ENCODE measurements around the gene TINAG. TPM values are rescaled to one million over a fixed set of nuclear protein-coding genes. Genes with fewer than 3 reads are reported as not detected.

The TINAG gene
- total RNA-seq, 1 experiment from 2014 or later, result not detected

DNA sequence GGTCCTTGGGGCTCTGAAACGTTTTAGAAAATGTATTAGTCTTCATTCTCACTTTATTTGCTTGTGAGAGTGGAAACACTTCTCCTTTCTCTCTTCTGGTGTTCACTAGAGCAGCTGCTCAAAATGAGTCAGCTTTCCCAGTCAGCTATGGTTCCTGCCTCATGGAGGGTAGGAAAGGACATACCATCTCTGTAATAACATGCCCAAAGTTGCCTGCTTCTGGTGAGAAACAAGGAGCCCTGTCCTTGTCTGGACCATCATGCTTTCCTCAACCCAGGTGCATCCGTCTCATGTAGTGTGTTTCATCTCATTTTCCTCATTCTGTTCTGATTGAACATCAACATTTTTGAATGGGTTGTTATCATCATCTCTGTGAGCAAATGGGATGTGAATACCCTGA is 17.1 kb upstream of the TINAG start (continued):
- TF ChIP-seq, protein P1, sequence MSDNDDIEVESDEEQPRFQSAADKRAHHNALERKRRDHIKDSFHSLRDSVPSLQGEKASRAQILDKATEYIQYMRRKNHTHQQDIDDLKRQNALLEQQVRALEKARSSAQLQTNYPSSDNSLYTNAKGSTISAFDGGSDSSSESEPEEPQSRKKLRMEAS (IDR thresholded peaks at IDR 0.05), result no peak
- no peak for TF ChIP-seq ZNF274 (IDR thresholded peaks at IDR 0.05; ENCODE audit: low read depth, low read length)

DNA sequence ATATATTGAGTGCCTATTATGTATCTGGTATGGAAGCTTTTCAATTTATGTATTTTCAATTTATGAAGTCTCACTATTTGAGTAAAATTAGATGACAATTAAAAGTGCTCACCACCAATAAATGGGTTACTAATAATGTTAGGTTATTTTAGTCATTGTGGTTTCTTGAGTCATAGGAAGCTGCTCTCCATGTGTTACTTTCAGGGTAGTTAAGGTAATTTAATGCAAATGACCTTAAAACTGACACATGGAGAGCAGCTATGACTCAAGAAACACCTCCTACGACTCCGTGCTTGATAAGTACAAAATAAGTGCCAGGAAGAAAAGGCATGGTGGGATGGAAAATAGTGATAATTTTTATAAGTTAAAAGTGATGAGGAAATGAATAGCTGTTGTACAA is 16.5 kb upstream of the TINAG start:
- no peaks in the 10 kb centered on the region for H3K9me3 ChIP-seq (ENCODE audit: control insufficient read depth in 1 of 2, insufficient read depth in 1 of 2, low read depth in 1 of 2, low read length in 2 of 2)
- H3K4me2 ChIP-seq (ENCODE audit: low read length), result peak overlapping the region; percentile 4; the same call in 1 of the 2 replicates
- no peak overlapping the region for H2AFZ ChIP-seq (ENCODE audit: low read depth, low read length, poor library complexity, severe bottlenecking)
- BruUV-seq (replicated peaks), result no TSS peak
- peaks cover 0 to 11% of the 10 kb centered on the region in 2 experiments; a peak in 2 of 4 replicates for H3K4me1 ChIP-seq (ENCODE audit: control insufficient read depth in 1 of 2, insufficient read depth in 2 of 2, low read length in 2 of 2)
- ATAC-seq, result no peak
- H3K27ac ChIP-seq (ENCODE audit: low read depth, low read length), result no peak overlapping the region
- no peaks in the 10 kb centered on the region for H3K9me2 ChIP-seq (ENCODE audit: insufficient read depth)
- TF ChIP-seq, protein P1 (IDR thresholded peaks at IDR 0.05), result no peak
- TF ChIP-seq SRF (IDR thresholded peaks at IDR 0.05; ENCODE audit: low read depth) (no peak), ATF3 (IDR thresholded peaks at IDR 0.05) (no peak), EZH2phosphoT487 (IDR thresholded peaks at IDR 0.05; ENCODE audit: borderline replicate concordance) (no peak), RAD21 (IDR thresholded peaks at IDR 0.05; ENCODE audit: low read depth) (no peak)
- no peak overlapping the region for H3K4me3 ChIP-seq (replicated peaks in 1 of 2; ENCODE audit: low read depth in 1 of 2, low read length in 2 of 2)
- H4K20me1 ChIP-seq (ENCODE audit: insufficient read depth), result no peaks in the 10 kb centered on the region
- ChIA-PET RAD21 (ENCODE audit: low non-redundant PET in 1 of 2, low total read pairs in 2 of 2, uncharacterized antibody in 2 of 2, unreplicated experiment in 2 of 2) (no interaction called here), POLR2A (no interaction called here), CTCF (no interaction called here)
- intact Hi-C loops (cut with micrococcal nuclease), result no loop called here
- no peaks in the 10 kb centered on the region for H3K36me3 ChIP-seq (ENCODE audit: control insufficient read depth in 1 of 2, insufficient read depth in 2 of 2, low read length in 2 of 2)
- no peak overlapping the region for H3K9ac ChIP-seq (ENCODE audit: low read length)
- no peak for DNase-seq (ENCODE audit: low read depth, low spot score)
- H3K79me2 ChIP-seq (ENCODE audit: insufficient read depth, low read length), result no peaks in the 10 kb centered on the region
- H3K27me3 ChIP-seq (ENCODE audit: insufficient read depth, low read length), result no peaks in the 10 kb centered on the region

DNA sequence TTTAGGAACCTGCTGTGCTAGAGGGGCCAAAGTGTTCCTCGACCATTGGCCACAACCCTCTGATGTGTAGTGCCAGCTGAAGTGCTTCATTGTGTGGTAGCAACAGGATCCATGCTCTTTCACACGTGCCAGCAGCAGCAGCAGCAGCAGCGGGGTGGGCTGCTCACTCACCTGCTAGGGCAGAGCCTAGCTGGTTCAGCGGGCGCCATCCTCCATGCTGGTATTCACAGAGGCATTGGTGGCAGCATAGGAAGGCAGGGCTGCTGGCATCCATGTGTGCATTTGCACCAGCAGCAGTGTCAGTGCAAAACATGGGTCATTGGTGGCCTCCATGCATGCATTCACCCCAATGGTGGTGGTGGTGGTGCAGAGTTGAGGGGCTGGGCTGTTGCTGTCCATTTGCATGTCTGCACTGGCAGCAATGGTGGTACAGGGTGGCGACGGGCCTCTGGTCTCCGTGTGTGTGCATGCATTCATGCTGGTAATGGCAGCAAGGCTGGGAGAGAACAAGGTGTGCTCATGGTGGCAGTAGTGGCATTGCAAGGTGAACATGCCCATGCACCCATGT is 13.2 kb upstream of the TINAG start:
- no TSS peak for BruUV-seq (replicated peaks)
- Histone ChIP-seq H3K36me3 (ENCODE audit: control insufficient read depth in 1 of 2, insufficient read depth in 2 of 2, low read length in 2 of 2) (no peaks in the 10 kb centered on the region), H3K27ac (ENCODE audit: low read depth, low read length) (no peak overlapping the region), H3K4me3 (replicated peaks in 1 of 2; ENCODE audit: low read depth in 1 of 2, low read length in 2 of 2) (no peak overlapping the region), H3K9me2 (ENCODE audit: insufficient read depth) (no peaks in the 10 kb centered on the region), H2AFZ (ENCODE audit: low read depth, low read length, poor library complexity, severe bottlenecking) (no peak overlapping the region), H4K20me1 (ENCODE audit: insufficient read depth) (no peaks in the 10 kb centered on the region), H3K9me3 (ENCODE audit: control insufficient read depth in 1 of 2, insufficient read depth in 1 of 2, low read depth in 1 of 2, low read length in 2 of 2) (no peaks in the 10 kb centered on the region), H3K9ac (ENCODE audit: low read length) (no peak overlapping the region), H3K27me3 (ENCODE audit: insufficient read depth, low read length) (no peaks in the 10 kb centered on the region), H3K4me2 (ENCODE audit: low read length) (no peak overlapping the region), H3K79me2 (ENCODE audit: insufficient read depth, low read length) (no peaks in the 10 kb centered on the region), H3K4me1 (ENCODE audit: control insufficient read depth in 1 of 2, insufficient read depth in 2 of 2, low read length in 2 of 2) (peaks cover 0 to 11% of the 10 kb centered on the region in 2 experiments; a peak in 2 of 4 replicates)
- ChIA-PET POLR2A (no interaction called here), CTCF (no interaction called here), RAD21 (ENCODE audit: low non-redundant PET in 1 of 2, low total read pairs in 2 of 2, uncharacterized antibody in 2 of 2, unreplicated experiment in 2 of 2) (no interaction called here)
- no peak for ATAC-seq
- DNase-seq (ENCODE audit: low read depth, low spot score), result no peak
- intact Hi-C loops (cut with micrococcal nuclease), result no loop called here
- TF ChIP-seq ZFX (IDR thresholded peaks at IDR 0.05) (no peak), ELF1 (IDR thresholded peaks at IDR 0.05; ENCODE audit: borderline replicate concordance, low read depth) (no peak), TCF7L2 (IDR thresholded peaks at IDR 0.05; ENCODE audit: borderline replicate concordance, extremely low read depth, insufficient read depth, insufficient read length) (no peak), SIN3A (IDR thresholded peaks at IDR 0.05; ENCODE audit: low read depth) (no peak), REST (IDR thresholded peaks at IDR 0.05; ENCODE audit: low read depth) (no peak), CBX3 (IDR thresholded peaks at IDR 0.05; ENCODE audit: low read depth) (no peak), ZNF274 (IDR thresholded peaks at IDR 0.05; ENCODE audit: low read depth, low read length) (no peak), POLR2AphosphoS5 (IDR thresholded peaks at IDR 0.05; ENCODE audit: low read depth, low read length) (no peak), SRF (IDR thresholded peaks at IDR 0.05; ENCODE audit: low read depth) (no peak)
- TF ChIP-seq, protein P1 (IDR thresholded peaks at IDR 0.05), result no peak

All from HCT116 (cell line).